PC-3 (cell line): ENCODE data around the gene SLC6A11.

ENCODE experiments used
- EZH2 ChIP-seq: fragments of 300-600 bp; sonication (generic); IDR thresholded peaks from one replicate; pipeline ENCODE4 v1.6.1; 2017; ENCODE audit warnings: antibody characterized with exemption, mild to moderate bottlenecking, low read length; ENCODE audit not compliant: unreplicated experiment
- TF ChIP-seq, protein P1 (sequence below): fragments of 300-600 bp; sonication (generic); conservative IDR thresholded peaks from 2 replicates; pipeline ENCODE4 v1.5.1; 2017; ENCODE audit warnings: antibody characterized with exemption, low read depth, mild to moderate bottlenecking, low read length

DNA sequence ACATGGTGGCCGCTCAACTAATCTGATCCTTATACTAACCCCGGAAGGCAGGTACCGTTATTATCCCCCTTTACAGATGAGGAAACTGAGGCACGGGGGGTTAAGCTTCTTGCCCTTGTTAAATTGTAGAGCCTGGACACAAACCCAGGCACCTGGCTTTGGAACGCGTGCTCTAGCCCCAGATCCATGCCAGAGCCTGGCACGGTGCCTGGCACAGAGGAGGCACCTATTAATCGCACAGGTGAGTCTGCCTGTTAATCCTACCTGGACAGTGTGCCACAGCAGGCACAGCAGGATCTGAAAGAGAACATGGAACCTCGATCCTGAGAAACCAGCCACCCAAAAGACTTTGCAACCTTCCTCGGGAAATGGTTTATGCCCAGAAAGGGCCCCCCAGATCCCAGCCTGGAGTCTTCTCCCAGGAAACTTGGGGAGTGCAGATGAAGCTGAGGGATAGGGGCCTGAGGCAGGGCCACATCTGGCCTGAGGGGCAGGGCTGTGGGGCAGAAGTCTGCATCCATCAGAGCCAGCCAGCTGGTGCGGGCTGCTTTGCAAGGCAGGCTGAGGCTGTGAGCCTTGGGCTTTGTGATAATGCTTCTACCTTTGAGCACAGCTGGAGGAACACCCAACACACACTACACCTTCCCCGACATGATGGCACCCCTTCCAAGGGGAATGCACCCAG is 121.3 kb downstream of the SLC6A11 start:
- TF ChIP-seq, protein P1, sequence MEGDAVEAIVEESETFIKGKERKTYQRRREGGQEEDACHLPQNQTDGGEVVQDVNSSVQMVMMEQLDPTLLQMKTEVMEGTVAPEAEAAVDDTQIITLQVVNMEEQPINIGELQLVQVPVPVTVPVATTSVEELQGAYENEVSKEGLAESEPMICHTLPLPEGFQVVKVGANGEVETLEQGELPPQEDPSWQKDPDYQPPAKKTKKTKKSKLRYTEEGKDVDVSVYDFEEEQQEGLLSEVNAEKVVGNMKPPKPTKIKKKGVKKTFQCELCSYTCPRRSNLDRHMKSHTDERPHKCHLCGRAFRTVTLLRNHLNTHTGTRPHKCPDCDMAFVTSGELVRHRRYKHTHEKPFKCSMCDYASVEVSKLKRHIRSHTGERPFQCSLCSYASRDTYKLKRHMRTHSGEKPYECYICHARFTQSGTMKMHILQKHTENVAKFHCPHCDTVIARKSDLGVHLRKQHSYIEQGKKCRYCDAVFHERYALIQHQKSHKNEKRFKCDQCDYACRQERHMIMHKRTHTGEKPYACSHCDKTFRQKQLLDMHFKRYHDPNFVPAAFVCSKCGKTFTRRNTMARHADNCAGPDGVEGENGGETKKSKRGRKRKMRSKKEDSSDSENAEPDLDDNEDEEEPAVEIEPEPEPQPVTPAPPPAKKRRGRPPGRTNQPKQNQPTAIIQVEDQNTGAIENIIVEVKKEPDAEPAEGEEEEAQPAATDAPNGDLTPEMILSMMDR = no peak
- TF ChIP-seq EZH2 = no peak
